K562 (cell line): Measurements from ENCODE around the gene OTOP3. TPM values are rescaled to one million over a fixed set of nuclear protein-coding genes. Genes with fewer than 3 reads are reported as not detected.

ENCODE experiments used
- ATAC-seq: fragments of 200-7000 bp; cut with Tn5 transposase; 3 replicates; pipeline ENCODE4 v1.9.1; 2020; ENCODE audit warnings: moderate library complexity
- BruUV-seq: library from RNA; stranded (reverse); fragments of 400-500 nt; replicated peaks from 2 replicates; lab custom pipeline; 2021; lab: Mats Ljungman, UMichigan
- CTCF ChIA-PET: fragments of 300-600 bp; formaldehyde crosslinking; extraction: SDS; loops from one replicate; lab custom pipeline; 2021; ENCODE audit warnings: low intra/inter-chr PET ratio; lab: Yijun Ruan, JAX
- POLR2A ChIA-PET: fragments of 300-600, 350-650 bp; sonication (Branson Sonifier 250); formaldehyde crosslinking; extraction: SDS; loops from one replicate; lab custom pipeline; 2021; ENCODE audit warnings: antibody characterized with exemption, inconsistent platforms; lab: Yijun Ruan, JAX
- DNase-seq, 4 experiments: peaks; one replicate each; pipeline versions ENCODE4 v3.0.0 to v3.0.0-alpha.2; 2011 to 2018; ENCODE audit warnings: low spot score in 3 of 4, mixed read lengths in 3 of 4; ENCODE audit errors: extremely low read depth in 1 of 4
- FAIRE-seq: peaks from 2 replicates; lab custom pipeline; 2011; peaks lifted over from hg19 to GRCh38; lab: Jason Lieb, UNC
- H2AFZ ChIP-seq: 2 replicates; pipeline ENCODE4 v1.6.0; 2011; ENCODE audit warnings: low read depth, low read length, control low read depth, inconsistent platforms
- H3K27ac ChIP-seq: fragments of 200-600 bp; 3 replicates; pipeline ENCODE4 v1.8.0; 2011; ENCODE audit warnings: low read depth, mild to moderate bottlenecking, control low read depth, inconsistent platforms, low read length, moderate library complexity, mixed read lengths; ENCODE audit errors: extremely low read depth
- H3K27me3 ChIP-seq, 2 experiments: fragments of 300-600 bp in 1 of 2; 2 replicates in 1 of 2; 3 replicates in 1 of 2; pipeline versions ENCODE4 v1.6.0 to v1.8.0; 2011; ENCODE audit warnings: inconsistent platforms in 2 of 2, low read length in 2 of 2, mild to moderate bottlenecking in 1 of 2, mixed read lengths in 1 of 2, moderate library complexity in 1 of 2; ENCODE audit not compliant: control insufficient read depth in 2 of 2, insufficient read depth in 2 of 2
- H3K36me3 ChIP-seq: fragments of 300-600 bp; 3 replicates; pipeline ENCODE4 v1.8.0; 2011; ENCODE audit warnings: mild to moderate bottlenecking, low read length, inconsistent platforms; ENCODE audit not compliant: control insufficient read depth, insufficient read depth
- H3K4me1 ChIP-seq, 2 experiments: fragments of 200-600 bp in 1 of 2; replicated peaks in 1 of 2; 2 replicates in 1 of 2; 3 replicates in 1 of 2; pipeline versions ENCODE4 v1.5.1 to v1.8.0; 2011; ENCODE audit warnings: inconsistent platforms in 2 of 2, low read length in 2 of 2, mild to moderate bottlenecking in 1 of 2, mixed read lengths in 1 of 2, moderate library complexity in 1 of 2; ENCODE audit not compliant: control insufficient read depth in 2 of 2, insufficient read depth in 2 of 2
- H3K4me2 ChIP-seq: 2 replicates; pipeline ENCODE4 v1.6.1; 2011; ENCODE audit warnings: low read length, control low read depth, inconsistent platforms, mixed read lengths; ENCODE audit not compliant: insufficient read depth
- H3K4me3 ChIP-seq: fragments of 200-600 bp; sonication (generic), shearing (Covaris generic); 2 replicates; pipeline ENCODE4 v1.5.1; 2016; ENCODE audit warnings: control low read depth, inconsistent platforms
- H3K79me2 ChIP-seq: fragments of 200-600 bp; 3 replicates; pipeline ENCODE4 v1.8.0; 2011; ENCODE audit warnings: low read length, inconsistent platforms; ENCODE audit not compliant: control insufficient read depth, insufficient read depth
- H3K9ac ChIP-seq, 2 experiments: 2 replicates each; pipeline versions ENCODE4 v1.6.0 to v1.6.1; 2011; ENCODE audit warnings: low read depth in 2 of 2, low read length in 2 of 2, control low read depth in 1 of 2, inconsistent platforms in 1 of 2, mild to moderate bottlenecking in 1 of 2, mixed read lengths in 1 of 2; ENCODE audit not compliant: insufficient read depth in 1 of 2
- H3K9me1 ChIP-seq: one replicate; pipeline ENCODE4 v1.6.0; 2011; ENCODE audit warnings: inconsistent platforms, mild to moderate bottlenecking, low read length, moderate library complexity; ENCODE audit not compliant: control insufficient read depth, insufficient read depth
- H3K9me3 ChIP-seq: replicated peaks from 2 replicates; pipeline ENCODE4 v1.5.1; 2011; ENCODE audit warnings: low read depth, low read length, inconsistent platforms; ENCODE audit not compliant: control insufficient read depth, insufficient read depth
- H4K20me1 ChIP-seq: replicated peaks from 2 replicates; pipeline ENCODE4 v1.6.1; 2011; ENCODE audit warnings: low read length, inconsistent platforms, mixed read lengths; ENCODE audit not compliant: control insufficient read depth, insufficient read depth
- GATAD2A ChIP-seq: fragments of 450-650 bp; IDR thresholded peaks from 2 replicates; pipeline ENCODE4 v1.6.1; 2017
- KLF1 ChIP-seq: fragments of 450-650 bp; IDR thresholded peaks from 2 replicates; pipeline ENCODE4 v1.6.1; 2016; ENCODE audit warnings: missing genetic modification characterization, missing compliant biosample characterization
- KLF13 ChIP-seq: fragments of 450-650 bp; IDR thresholded peaks from 2 replicates; pipeline ENCODE4 v1.6.1; 2016; ENCODE audit warnings: missing genetic modification characterization, low read depth, mild to moderate bottlenecking, missing compliant biosample characterization, moderate library complexity, borderline replicate concordance
- SMAD4 ChIP-seq: fragments of 250-450 bp; sonication (Bioruptor Pico); conservative IDR thresholded peaks from 2 replicates; pipeline ENCODE4 v1.8.0; 2021; ENCODE audit warnings: inconsistent platforms, mild to moderate bottlenecking, moderate library complexity
- ZNF717 ChIP-seq: fragments of 250-450 bp; sonication (Bioruptor Pico); IDR thresholded peaks from 2 replicates; pipeline ENCODE4 v1.5.0; 2021
- WGBS: fragments of 100-300 bp; shearing (Covaris generic); methylation state at CpG from one replicate; pipeline ENCODE4 v1.1.6; 2016; ENCODE audit warnings: low coverage, mixed read lengths; ENCODE audit not compliant: insufficient coverage; ENCODE audit errors: missing lambda C conversion rate; 5-methylcytosine and 5-hydroxymethylcytosine counted together
- in situ Hi-C: fragments of 300-500 bp; cut with MboI; formaldehyde crosslinking; loops from 4 replicates; pipeline ENCODE4 v1.15.0; 2018; ENCODE audit warnings: inconsistent platforms, mixed read lengths
- intact Hi-C: fragments of 100-400 bp; cut with micrococcal nuclease; formaldehyde crosslinking; loops from 2 replicates; pipeline ENCODE4 v1.14.2; 2022
- polyA plus RNA-seq, 8 experiments: library from polyadenylated mRNA; depleted of rRNA in 4 of 8; stranded (reverse) in 5 of 8; unstranded in 3 of 8; fragments of >200 nt; fragmentation: Nextera tagmentation in 2 of 8; fragmentation: Illumina TruSeq in 1 of 8; extraction: Ambion mirVana in 2 of 8; extraction: Trizol in 1 of 8; gene quantifications; 2 replicates each; pipeline versions ENCODE4 v1.2.1 to v1.2.3, GENCODE V29; 2011 to 2014; ENCODE audit warnings: inconsistent platforms in 1 of 8, missing spikeins in 1 of 8
- total RNA-seq, 7 experiments: library from RNA; depleted of rRNA in 6 of 7; stranded (reverse); fragments of >200 nt in 6 of 7; fragmentation: Illumina TruSeq in 2 of 7; extraction: Trizol in 2 of 7; gene quantifications; 2 replicates each; pipeline versions ENCODE4 v1.2.1 to v1.2.3, GENCODE V29; 2011 to 2021; ENCODE audit warnings: low replicate concordance in 1 of 7
- TF ChIP-seq, protein P1 (sequence below), 2 experiments: fragments of 250-450 bp in 1 of 2; fragments of 450-650 bp in 1 of 2; sonication (Bioruptor Pico) in 1 of 2; IDR thresholded peaks; 2 replicates each; pipeline versions ENCODE4 v1.6.1 to v1.8.0; 2016 to 2021; ENCODE audit warnings: mild to moderate bottlenecking in 2 of 2, moderate library complexity in 2 of 2, missing compliant biosample characterization in 1 of 2, missing genetic modification characterization in 1 of 2
- TF ChIP-seq, protein P2 (sequence below): fragments of 450-650 bp; formaldehyde crosslinking; conservative IDR thresholded peaks from 2 replicates; pipeline ENCODE4 v1.4.0; 2022; ENCODE audit warnings: mild to moderate bottlenecking, missing genetic modification characterization
- TF ChIP-seq, protein P3 (sequence below): fragments of 450-650 bp; IDR thresholded peaks from 2 replicates; pipeline ENCODE4 v1.6.1; 2017; ENCODE audit warnings: antibody characterized with exemption
- TF ChIP-seq, protein P4 (sequence below), 2 experiments: fragments of 450-650 bp; formaldehyde crosslinking in 1 of 2; IDR thresholded peaks; 2 replicates each; pipeline versions ENCODE4 v1.4.0 to v1.6.1; 2014 to 2020; ENCODE audit warnings: mild to moderate bottlenecking in 2 of 2, borderline replicate concordance in 1 of 2, low read depth in 1 of 2

The OTOP3 gene
- total and polyA plus RNA-seq, 9 of the 15 experiments (the other 6 are each of a cell fraction or from before 2014, with no cell fraction given), result not detected

DNA sequence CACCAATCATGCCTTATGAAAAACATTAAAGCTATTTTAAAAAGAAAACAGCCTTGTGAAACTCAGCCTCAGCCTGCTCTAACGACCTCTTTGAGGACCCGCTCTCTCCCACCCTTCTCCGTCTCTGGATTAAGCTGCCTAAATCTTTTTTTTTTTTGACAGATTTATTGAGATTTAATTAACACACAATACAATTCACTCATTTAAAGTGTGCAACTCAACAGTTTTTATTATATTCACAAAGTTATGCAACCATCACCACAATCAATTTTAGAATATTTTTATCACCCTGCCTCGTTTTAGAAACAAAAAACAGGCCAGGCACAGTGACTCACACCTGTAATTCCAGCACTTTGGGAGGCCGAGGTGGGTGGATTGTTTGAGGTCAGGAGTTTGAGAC, 60.1 kb downstream of the OTOP3 start:
- Histone ChIP-seq H3K27me3 (no peaks in the 10 kb centered on the region), H3K4me3 (no peak overlapping the region), H3K27ac (no peak overlapping the region), H3K36me3 (peaks cover 8% of the 10 kb centered on the region; the same call in 1 of the 3 replicates), H4K20me1 (no peaks in the 10 kb centered on the region), H3K9me3 (no peaks in the 10 kb centered on the region), H3K79me2 (no peaks in the 10 kb centered on the region), H2AFZ (no peak overlapping the region), H3K9me1 (no peaks in the 10 kb centered on the region), H3K4me1 (peaks cover 0 to 11% of the 10 kb centered on the region in 2 experiments; a peak in 3 of 5 replicates), H3K9ac (no peak overlapping the region), H3K4me2 (no peak overlapping the region)
- in situ Hi-C loops (no loop called here), intact Hi-C loops (no loop called here)
- ChIA-PET POLR2A (interaction anchor here (0.9 to 1.1 kb wide), 2 partner anchors 13 to 17 kb away, joined by 3 read pairs; partner anchors contain the start of gene MRPL58), CTCF (no interaction called here)
- TF ChIP-seq, protein P1, sequence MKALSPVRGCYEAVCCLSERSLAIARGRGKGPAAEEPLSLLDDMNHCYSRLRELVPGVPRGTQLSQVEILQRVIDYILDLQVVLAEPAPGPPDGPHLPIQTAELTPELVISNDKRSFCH (CRISPR knock-in tag; IDR thresholded peaks at IDR 0.05), result no peak
- TF ChIP-seq, protein P1 (tag; IDR thresholded peaks at IDR 0.05), result no peak
- no peak for TF ChIP-seq KLF13 (tag)
- no peak for TF ChIP-seq GATAD2A
- TF ChIP-seq KLF1 (tag), result no peak
- TF ChIP-seq, protein P2, sequence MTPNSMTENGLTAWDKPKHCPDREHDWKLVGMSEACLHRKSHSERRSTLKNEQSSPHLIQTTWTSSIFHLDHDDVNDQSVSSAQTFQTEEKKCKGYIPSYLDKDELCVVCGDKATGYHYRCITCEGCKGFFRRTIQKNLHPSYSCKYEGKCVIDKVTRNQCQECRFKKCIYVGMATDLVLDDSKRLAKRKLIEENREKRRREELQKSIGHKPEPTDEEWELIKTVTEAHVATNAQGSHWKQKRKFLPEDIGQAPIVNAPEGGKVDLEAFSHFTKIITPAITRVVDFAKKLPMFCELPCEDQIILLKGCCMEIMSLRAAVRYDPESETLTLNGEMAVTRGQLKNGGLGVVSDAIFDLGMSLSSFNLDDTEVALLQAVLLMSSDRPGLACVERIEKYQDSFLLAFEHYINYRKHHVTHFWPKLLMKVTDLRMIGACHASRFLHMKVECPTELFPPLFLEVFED (CRISPR knock-in tag), result no peak
- TF ChIP-seq ZNF717 (CRISPR knock-in tag), result no peak
- TF ChIP-seq, protein P3, sequence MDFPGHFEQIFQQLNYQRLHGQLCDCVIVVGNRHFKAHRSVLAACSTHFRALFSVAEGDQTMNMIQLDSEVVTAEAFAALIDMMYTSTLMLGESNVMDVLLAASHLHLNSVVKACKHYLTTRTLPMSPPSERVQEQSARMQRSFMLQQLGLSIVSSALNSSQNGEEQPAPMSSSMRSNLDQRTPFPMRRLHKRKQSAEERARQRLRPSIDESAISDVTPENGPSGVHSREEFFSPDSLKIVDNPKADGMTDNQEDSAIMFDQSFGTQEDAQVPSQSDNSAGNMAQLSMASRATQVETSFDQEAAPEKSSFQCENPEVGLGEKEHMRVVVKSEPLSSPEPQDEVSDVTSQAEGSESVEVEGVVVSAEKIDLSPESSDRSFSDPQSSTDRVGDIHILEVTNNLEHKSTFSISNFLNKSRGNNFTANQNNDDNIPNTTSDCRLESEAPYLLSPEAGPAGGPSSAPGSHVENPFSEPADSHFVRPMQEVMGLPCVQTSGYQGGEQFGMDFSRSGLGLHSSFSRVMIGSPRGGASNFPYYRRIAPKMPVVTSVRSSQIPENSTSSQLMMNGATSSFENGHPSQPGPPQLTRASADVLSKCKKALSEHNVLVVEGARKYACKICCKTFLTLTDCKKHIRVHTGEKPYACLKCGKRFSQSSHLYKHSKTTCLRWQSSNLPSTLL, result no peak
- TF ChIP-seq SMAD4 (CRISPR knock-in tag), result no peak
- TF ChIP-seq, protein P4, sequence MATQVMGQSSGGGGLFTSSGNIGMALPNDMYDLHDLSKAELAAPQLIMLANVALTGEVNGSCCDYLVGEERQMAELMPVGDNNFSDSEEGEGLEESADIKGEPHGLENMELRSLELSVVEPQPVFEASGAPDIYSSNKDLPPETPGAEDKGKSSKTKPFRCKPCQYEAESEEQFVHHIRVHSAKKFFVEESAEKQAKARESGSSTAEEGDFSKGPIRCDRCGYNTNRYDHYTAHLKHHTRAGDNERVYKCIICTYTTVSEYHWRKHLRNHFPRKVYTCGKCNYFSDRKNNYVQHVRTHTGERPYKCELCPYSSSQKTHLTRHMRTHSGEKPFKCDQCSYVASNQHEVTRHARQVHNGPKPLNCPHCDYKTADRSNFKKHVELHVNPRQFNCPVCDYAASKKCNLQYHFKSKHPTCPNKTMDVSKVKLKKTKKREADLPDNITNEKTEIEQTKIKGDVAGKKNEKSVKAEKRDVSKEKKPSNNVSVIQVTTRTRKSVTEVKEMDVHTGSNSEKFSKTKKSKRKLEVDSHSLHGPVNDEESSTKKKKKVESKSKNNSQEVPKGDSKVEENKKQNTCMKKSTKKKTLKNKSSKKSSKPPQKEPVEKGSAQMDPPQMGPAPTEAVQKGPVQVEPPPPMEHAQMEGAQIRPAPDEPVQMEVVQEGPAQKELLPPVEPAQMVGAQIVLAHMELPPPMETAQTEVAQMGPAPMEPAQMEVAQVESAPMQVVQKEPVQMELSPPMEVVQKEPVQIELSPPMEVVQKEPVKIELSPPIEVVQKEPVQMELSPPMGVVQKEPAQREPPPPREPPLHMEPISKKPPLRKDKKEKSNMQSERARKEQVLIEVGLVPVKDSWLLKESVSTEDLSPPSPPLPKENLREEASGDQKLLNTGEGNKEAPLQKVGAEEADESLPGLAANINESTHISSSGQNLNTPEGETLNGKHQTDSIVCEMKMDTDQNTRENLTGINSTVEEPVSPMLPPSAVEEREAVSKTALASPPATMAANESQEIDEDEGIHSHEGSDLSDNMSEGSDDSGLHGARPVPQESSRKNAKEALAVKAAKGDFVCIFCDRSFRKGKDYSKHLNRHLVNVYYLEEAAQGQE (IDR thresholded peaks at IDR 0.05; ENCODE audit: borderline replicate concordance), result no peak
- TF ChIP-seq, protein P4 (CRISPR knock-in tag; IDR thresholded peaks at IDR 0.05; ENCODE audit: low read depth), result no peak
- FAIRE-seq, result no peak
- BruUV-seq, result no TSS peak
- WGBS, result 59% methylated on average over 5 of the region's 5 CpGs
- DNase-seq, result no peak
- ATAC-seq, result no peak
